Measurements from ENCODE around the gene OR51A4.

- TF ChIP-seq FUBP1 (CRISPR knock-in tag; IDR thresholded peaks at IDR 0.05; ENCODE audit: borderline replicate concordance) (no peak), FOSL2 (CRISPR knock-in tag; IDR thresholded peaks at IDR 0.05) (no peak), CTCF (CRISPR knock-in tag; IDR thresholded peaks at IDR 0.05) (no peak), ELF4 (CRISPR knock-in tag; IDR thresholded peaks at IDR 0.05; ENCODE audit: borderline replicate concordance) (no peak), STAT6 (CRISPR knock-in tag; IDR thresholded peaks at IDR 0.05; ENCODE audit: borderline replicate concordance) (no peak), HDAC2 (CRISPR knock-in tag; IDR thresholded peaks at IDR 0.05) (no peak), KDM1A (CRISPR knock-in tag; IDR thresholded peaks at IDR 0.05) (no peak), ARNT (IDR thresholded peaks at IDR 0.05) (no peak), HOXA3 (CRISPR knock-in tag; IDR thresholded peaks at IDR 0.05) (no peak), ZNF274 (CRISPR knock-in tag; IDR thresholded peaks at IDR 0.05) (no peak), POLR2A (IDR thresholded peaks at IDR 0.05; ENCODE audit: insufficient read depth in 1 of 2, low read depth in 2 of 2, low read length in 2 of 2) (no peak), SNAPC5 (CRISPR knock-in tag; IDR thresholded peaks at IDR 0.05; ENCODE audit: borderline replicate concordance) (no peak)
Measured at GRCh38 chr11:4926608-4927007, 20.8 kb downstream of the OR51A4 start.

Measured in HepG2 (cell line).